GM18502 (cell line): ENCODE data around the gene MMP24.
"Not testable (repeated sequence)": the region's sequence is repeated elsewhere in the genome, so short reads cannot be mapped to it uniquely, and the experiment has no call there.

Experiments used
- ATAC-seq: cut with Tn5 transposase; IDR thresholded peaks from one replicate; pipeline ENCODE4 v1.9.1; 2021; ENCODE audit warnings: mild to moderate bottlenecking; ENCODE audit not compliant: unreplicated experiment, poor library complexity

The MMP24 gene

GRCh38 chr20:35252598-35252997 is 26.1 kb downstream of the MMP24 start:
- ATAC-seq = not testable (repeated sequence)

- ATAC-seq = no peak
Observed at GRCh38 chr20:35253010-35253409, 26.5 kb downstream of the MMP24 start.

GRCh38 chr20:35254448-35254999 is 28.0 kb downstream of the MMP24 start:
- no peak for ATAC-seq

- no peak for ATAC-seq
Observed at GRCh38 chr20:35257175-35257909, 30.9 kb downstream of the MMP24 start.

- no peak for ATAC-seq
Observed at GRCh38 chr20:35260426-35260825, 33.9 kb downstream of the MMP24 start.

GRCh38 chr20:35262321-35262720 is 35.8 kb downstream of the MMP24 start:
- ATAC-seq = not testable (repeated sequence)

- ATAC-seq = not testable (repeated sequence)
Observed at GRCh38 chr20:35262731-35263531, 36.4 kb downstream of the MMP24 start.

- ATAC-seq = no peak
Observed at GRCh38 chr20:35263532-35264341, 37.2 kb downstream of the MMP24 start.

GRCh38 chr20:35264755-35265154 is 38.3 kb downstream of the MMP24 start:
- no peak for ATAC-seq

GRCh38 chr20:35267092-35267491 is 40.6 kb downstream of the MMP24 start:
- no peak for ATAC-seq

- ATAC-seq = no peak
Observed at GRCh38 chr20:35269055-35269781, 42.7 kb downstream of the MMP24 start.

GRCh38 chr20:35270021-35270902 is 43.8 kb downstream of the MMP24 start:
- ATAC-seq = no peak

GRCh38 chr20:35271073-35271882 is 44.8 kb downstream of the MMP24 start:
- ATAC-seq = no peak

GRCh38 chr20:35271904-35272303 is 45.4 kb downstream of the MMP24 start:
- ATAC-seq = no peak

- no peak for ATAC-seq
Observed at GRCh38 chr20:35273449-35274171, 47.1 kb downstream of the MMP24 start.

- ATAC-seq = no peak
Observed at GRCh38 chr20:35274172-35275092, 47.9 kb downstream of the MMP24 start.
